ENCODE measurements around the gene KISS1.

KISS1 gene

DNA sequence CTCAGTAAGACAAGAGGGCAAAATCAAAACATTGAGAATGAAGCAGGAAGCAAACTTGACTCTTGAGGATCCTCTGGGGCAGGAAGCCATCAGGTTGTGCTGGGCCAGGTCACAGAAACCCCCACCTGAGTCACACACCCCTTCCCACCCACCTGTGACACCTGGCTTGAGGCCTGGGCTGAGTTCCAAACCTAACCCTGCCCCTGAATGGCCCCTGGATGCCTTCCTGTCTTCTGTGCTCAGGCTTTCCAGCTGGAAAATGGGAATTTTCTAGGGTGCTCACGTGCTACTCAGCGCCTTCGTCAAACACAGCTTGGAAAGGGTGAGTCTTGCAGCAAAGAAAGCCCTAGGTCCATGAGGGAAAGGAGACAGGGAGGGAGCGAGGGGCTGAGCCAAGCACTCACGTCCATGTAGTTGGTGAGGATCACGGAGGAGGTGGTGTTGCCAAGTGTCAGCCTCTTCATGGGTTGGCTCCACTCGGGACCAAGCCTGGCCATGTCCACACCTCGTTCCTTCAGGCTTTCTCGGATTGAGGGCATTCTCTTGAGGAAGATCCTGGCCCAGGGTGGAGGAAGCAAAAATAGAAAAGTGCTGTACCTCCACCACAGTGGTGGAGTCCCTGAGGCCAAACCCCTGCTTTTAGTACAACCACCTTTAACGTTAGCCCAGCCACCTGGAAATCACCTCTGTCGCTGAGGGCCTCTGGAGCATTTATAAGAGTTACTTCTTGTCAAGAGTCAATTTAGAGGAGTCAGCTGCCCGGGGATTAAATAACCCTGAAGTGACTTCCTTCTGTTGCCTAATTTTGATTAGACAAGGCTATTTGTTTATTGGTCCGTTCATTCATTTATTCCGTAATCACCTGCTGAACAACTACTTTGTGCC is 34.4 kb downstream of the KISS1 start:
- WGBS, 2 experiments, result 83 to 85% methylated on average over 14 of the region's 14 CpGs
- no peak overlapping the region for H3K27ac ChIP-seq (ENCODE audit: insufficient read depth, low read depth, low read length, poor library complexity, severe bottlenecking)

DNA sequence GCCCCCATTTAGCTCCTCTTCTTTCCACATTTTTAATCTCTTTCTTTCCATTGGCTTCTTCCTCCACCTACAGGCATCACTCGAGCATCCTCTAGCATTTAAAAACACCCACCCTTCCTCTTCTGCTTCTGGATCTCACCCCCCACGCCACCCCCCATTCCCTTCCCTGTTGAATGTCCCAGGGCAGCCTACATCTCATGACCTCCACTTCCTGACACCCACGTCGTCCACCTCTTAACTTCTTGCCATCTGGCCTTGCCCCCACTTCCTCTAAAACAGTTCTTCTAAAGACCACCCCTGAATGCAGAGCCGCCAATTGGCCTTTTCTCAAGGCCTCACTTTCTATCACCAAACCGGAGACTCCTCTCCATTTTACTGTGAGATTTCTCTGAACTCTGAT is 38.3 kb downstream of the KISS1 start:
- H3K9me3 ChIP-seq (ENCODE audit: control insufficient read depth, low read length), result no peaks in the 10 kb centered on the region
- WGBS, 2 experiments, result 84 to 86% methylated on average over 6 of the region's 6 CpGs
- peaks cover 3% of the 10 kb centered on the region for H3K27me3 ChIP-seq (ENCODE audit: control insufficient read depth, insufficient read depth, low read length, poor library complexity, severe bottlenecking)
- H3K4me3 ChIP-seq (ENCODE audit: insufficient read depth, low read depth, low read length), result no peak overlapping the region
- H3K27ac ChIP-seq (ENCODE audit: insufficient read depth, low read depth, low read length, poor library complexity, severe bottlenecking), result no peak overlapping the region
- no peaks in the 10 kb centered on the region for H3K36me3 ChIP-seq (ENCODE audit: control insufficient read depth, insufficient read depth, low read length)
- no peaks in the 10 kb centered on the region for H3K4me1 ChIP-seq (ENCODE audit: control insufficient read depth, insufficient read depth, low read length)

More for the DNA sequence above, 34.4 kb downstream of the KISS1 start:
- no peaks in the 10 kb centered on the region for H3K9me3 ChIP-seq (ENCODE audit: control insufficient read depth, low read length)
- H3K36me3 ChIP-seq (ENCODE audit: control insufficient read depth, insufficient read depth, low read length), result no peaks in the 10 kb centered on the region
- no peaks in the 10 kb centered on the region for H3K27me3 ChIP-seq (ENCODE audit: control insufficient read depth, insufficient read depth, low read length, poor library complexity, severe bottlenecking)
- no peaks in the 10 kb centered on the region for H3K4me1 ChIP-seq (ENCODE audit: control insufficient read depth, insufficient read depth, low read length)
- no peak overlapping the region for H3K4me3 ChIP-seq (ENCODE audit: insufficient read depth, low read depth, low read length)

GRCh38 chr1:204155881-204156280 is 40.4 kb downstream of the KISS1 start:
- no peak overlapping the region for H3K27ac ChIP-seq (ENCODE audit: insufficient read depth, low read depth, low read length, poor library complexity, severe bottlenecking)
- peaks cover 5% of the 10 kb centered on the region for H3K4me1 ChIP-seq (ENCODE audit: control insufficient read depth, insufficient read depth, low read length)
- H3K9me3 ChIP-seq (ENCODE audit: control insufficient read depth, low read length), result no peaks in the 10 kb centered on the region
- peaks cover 23% of the 10 kb centered on the region for H3K27me3 ChIP-seq (ENCODE audit: control insufficient read depth, insufficient read depth, low read length, poor library complexity, severe bottlenecking)
- H3K36me3 ChIP-seq (ENCODE audit: control insufficient read depth, insufficient read depth, low read length), result no peaks in the 10 kb centered on the region
- H3K4me3 ChIP-seq (ENCODE audit: insufficient read depth, low read depth, low read length), result no peak overlapping the region
- 88 to 90% methylated on average over 10 of the region's 10 CpGs for WGBS, 2 experiments

DNA sequence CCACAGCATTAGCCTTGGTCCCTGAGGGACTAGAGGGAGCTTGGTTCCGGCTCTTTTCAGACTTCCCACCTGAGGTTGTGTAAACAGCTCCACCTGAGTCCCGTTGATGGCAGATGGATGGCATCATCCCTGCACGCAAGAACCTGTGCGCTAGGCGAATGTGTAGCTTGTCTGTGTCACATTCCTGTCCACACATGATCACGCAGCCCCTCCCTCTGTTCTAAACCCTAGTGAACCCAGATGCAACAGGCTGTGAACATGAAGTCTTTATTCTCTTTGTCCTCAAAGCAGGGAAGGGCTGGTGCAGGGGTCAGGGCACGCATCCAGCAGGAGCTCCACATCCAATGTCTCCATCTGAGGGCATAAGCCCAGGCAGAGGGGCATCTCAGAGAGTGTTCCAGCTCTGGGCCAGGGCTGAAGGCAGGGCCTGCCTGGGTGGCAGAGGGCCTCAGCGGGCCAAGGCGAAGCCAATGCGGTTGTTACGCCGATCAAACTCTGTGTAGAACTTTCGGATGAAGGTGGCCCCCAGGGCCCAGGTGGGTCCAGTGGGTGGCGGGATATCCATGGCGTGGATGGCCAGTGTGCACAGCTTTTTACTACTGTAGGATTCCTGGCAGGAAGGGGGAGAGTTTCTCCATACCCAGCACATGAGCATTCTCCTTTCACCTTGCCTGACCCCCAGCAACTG is 41.6 kb downstream of the KISS1 start:
- peaks cover 7% of the 10 kb centered on the region for H3K4me1 ChIP-seq (ENCODE audit: control insufficient read depth, insufficient read depth, low read length)
- no peaks in the 10 kb centered on the region for H3K9me3 ChIP-seq (ENCODE audit: control insufficient read depth, low read length)
- 93 to 96% methylated on average over 15 of the region's 15 CpGs for WGBS, 2 experiments
- peaks cover 32% of the 10 kb centered on the region for H3K27me3 ChIP-seq (ENCODE audit: control insufficient read depth, insufficient read depth, low read length, poor library complexity, severe bottlenecking)
- no peak overlapping the region for H3K4me3 ChIP-seq (ENCODE audit: insufficient read depth, low read depth, low read length)
- H3K27ac ChIP-seq (ENCODE audit: insufficient read depth, low read depth, low read length, poor library complexity, severe bottlenecking), result no peak overlapping the region
- H3K36me3 ChIP-seq (ENCODE audit: control insufficient read depth, insufficient read depth, low read length), result no peaks in the 10 kb centered on the region

- H3K4me1 ChIP-seq (ENCODE audit: control insufficient read depth, insufficient read depth, low read length), result peaks cover 7% of the 10 kb centered on the region
- H3K27ac ChIP-seq (ENCODE audit: insufficient read depth, low read depth, low read length, poor library complexity, severe bottlenecking), result no peak overlapping the region
- no peaks in the 10 kb centered on the region for H3K9me3 ChIP-seq (ENCODE audit: control insufficient read depth, low read length)
- peaks cover 32% of the 10 kb centered on the region for H3K27me3 ChIP-seq (ENCODE audit: control insufficient read depth, insufficient read depth, low read length, poor library complexity, severe bottlenecking)
- WGBS, 2 experiments, result 92% methylated on average over 5 of the region's 5 CpGs
- H3K36me3 ChIP-seq (ENCODE audit: control insufficient read depth, insufficient read depth, low read length), result no peaks in the 10 kb centered on the region
- no peak overlapping the region for H3K4me3 ChIP-seq (ENCODE audit: insufficient read depth, low read depth, low read length)
Observed at GRCh38 chr1:204153667-204154066, 42.6 kb downstream of the KISS1 start.

- H3K27me3 ChIP-seq (ENCODE audit: control insufficient read depth, insufficient read depth, low read length, poor library complexity, severe bottlenecking), result peaks cover 32% of the 10 kb centered on the region
- 39 to 42% methylated on average over 24 to 25 of the region's 25 CpGs for WGBS, 2 experiments
- no peaks in the 10 kb centered on the region for H3K36me3 ChIP-seq (ENCODE audit: control insufficient read depth, insufficient read depth, low read length)
- H3K4me3 ChIP-seq (ENCODE audit: insufficient read depth, low read depth, low read length), result peak overlapping the region; percentile 56
- no peak overlapping the region for H3K27ac ChIP-seq (ENCODE audit: insufficient read depth, low read depth, low read length, poor library complexity, severe bottlenecking)
- peaks cover 14% of the 10 kb centered on the region for H3K4me1 ChIP-seq (ENCODE audit: control insufficient read depth, insufficient read depth, low read length)
- H3K9me3 ChIP-seq (ENCODE audit: control insufficient read depth, low read length), result no peaks in the 10 kb centered on the region
Observed at GRCh38 chr1:204152310-204153044, 43.8 kb downstream of the KISS1 start.

DNA sequence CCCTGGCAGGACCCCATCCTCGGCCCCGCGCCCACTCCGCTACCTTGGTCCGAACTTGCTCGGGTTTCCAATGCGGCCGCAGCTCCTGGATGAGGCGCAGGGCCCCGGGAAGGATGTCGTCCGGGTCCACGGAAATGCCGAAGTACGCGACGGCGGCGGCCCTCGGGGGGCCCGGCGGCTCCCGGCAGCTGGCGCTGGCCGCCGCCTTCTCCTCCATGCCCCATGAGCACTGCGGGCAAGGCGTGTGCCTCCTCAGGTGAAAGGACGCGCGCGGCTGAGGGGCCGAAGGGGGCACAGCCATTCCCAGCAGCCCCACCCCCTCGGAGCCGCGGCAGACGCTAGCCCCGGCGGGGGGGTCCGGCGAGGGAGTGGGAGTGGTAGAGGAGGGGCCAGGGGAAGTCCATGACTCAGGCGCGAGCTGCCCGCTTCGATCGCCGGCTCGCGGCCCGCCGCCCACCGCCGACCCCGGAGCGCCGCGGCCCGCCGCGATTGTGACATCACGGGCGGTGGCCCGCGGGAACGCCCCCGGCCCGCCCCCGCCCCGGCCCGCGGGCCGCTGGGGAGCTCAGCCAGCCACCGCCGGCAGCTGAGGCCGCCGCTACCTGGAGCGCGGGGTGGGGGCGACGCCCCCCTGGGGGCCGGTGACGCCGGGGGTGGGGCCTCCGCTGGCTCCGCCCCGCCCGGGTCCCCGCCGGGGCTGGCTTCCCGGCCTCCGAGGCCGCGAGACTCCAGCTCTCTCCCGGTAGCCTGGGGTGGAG is 44.6 kb downstream of the KISS1 start, which contains the start of gene ETNK2:
TSS of gene ETNK2 (minus strand) at position 493 of the 758 bp plus-strand sequence. CDS start at position 301, 192 bp downstream.
- H3K4me1 ChIP-seq (ENCODE audit: control insufficient read depth, insufficient read depth, low read length), result peaks cover 21% of the 10 kb centered on the region
- H3K27me3 ChIP-seq (ENCODE audit: control insufficient read depth, insufficient read depth, low read length, poor library complexity, severe bottlenecking), result peaks cover 32% of the 10 kb centered on the region
- no peaks in the 10 kb centered on the region for H3K9me3 ChIP-seq (ENCODE audit: control insufficient read depth, low read length)
- H3K4me3 ChIP-seq (ENCODE audit: insufficient read depth, low read depth, low read length), result peak within 1 kb of the TSS; percentile 56
- H3K36me3 ChIP-seq (ENCODE audit: control insufficient read depth, insufficient read depth, low read length), result no peaks in the 10 kb centered on the region
- 0 to 1% methylated on average over 94 of the region's 94 CpGs for WGBS, 2 experiments
- no peak within 1 kb of the TSS for H3K27ac ChIP-seq (ENCODE audit: insufficient read depth, low read depth, low read length, poor library complexity, severe bottlenecking)

DNA sequence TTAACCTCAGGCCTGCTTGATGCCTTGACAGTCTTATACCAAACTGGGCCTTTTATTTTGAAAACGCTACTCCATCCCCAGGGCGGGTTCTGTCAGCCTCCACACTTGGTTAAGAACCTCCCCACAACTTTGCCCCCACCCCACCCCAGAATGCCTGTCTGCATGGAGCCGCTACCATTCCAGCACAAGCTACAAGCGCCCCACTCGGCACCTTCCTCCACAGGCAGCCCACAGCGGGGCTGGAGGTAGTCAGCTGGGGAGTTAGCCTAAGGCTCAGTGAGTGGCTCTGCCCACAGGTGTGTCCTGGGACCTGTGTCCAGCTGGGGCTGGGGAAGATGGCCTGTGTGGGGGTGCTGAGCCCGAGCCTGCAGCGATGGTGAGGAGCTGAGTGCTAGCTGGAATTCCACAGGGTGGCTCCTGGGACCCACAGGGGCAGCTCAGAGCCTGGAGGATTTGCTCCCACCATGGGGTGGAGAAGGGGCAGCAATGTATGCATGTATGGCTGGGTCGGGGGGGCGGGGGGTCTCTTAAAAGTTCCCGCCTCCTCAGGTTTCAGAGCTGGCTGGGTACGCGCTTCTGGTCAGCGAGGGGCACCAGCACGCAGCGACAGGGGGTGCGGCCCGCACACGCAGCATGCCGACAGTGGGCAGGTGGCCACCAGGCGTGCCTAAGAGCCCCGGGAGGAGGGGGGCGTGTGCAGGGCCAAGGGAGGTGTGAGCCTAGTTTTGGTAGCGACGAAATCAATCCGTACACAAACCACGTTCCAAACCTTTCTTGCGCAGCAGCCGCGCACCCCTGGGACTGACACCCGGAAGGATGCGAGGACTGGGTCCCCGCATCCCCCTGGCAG is 45.4 kb downstream of the KISS1 start:
- H3K27me3 ChIP-seq (ENCODE audit: control insufficient read depth, insufficient read depth, low read length, poor library complexity, severe bottlenecking), result peaks cover 37% of the 10 kb centered on the region
- H3K4me3 ChIP-seq (ENCODE audit: insufficient read depth, low read depth, low read length), result peak overlapping the region; percentile 56
- H3K9me3 ChIP-seq (ENCODE audit: control insufficient read depth, low read length), result no peaks in the 10 kb centered on the region
- peaks cover 22% of the 10 kb centered on the region for H3K4me1 ChIP-seq (ENCODE audit: control insufficient read depth, insufficient read depth, low read length)
- no peaks in the 10 kb centered on the region for H3K36me3 ChIP-seq (ENCODE audit: control insufficient read depth, insufficient read depth, low read length)
- no peak overlapping the region for H3K27ac ChIP-seq (ENCODE audit: insufficient read depth, low read depth, low read length, poor library complexity, severe bottlenecking)
- WGBS, 2 experiments, result 15 to 16% methylated on average over 33 of the region's 33 CpGs

Data from ectodermal cell (in vitro differentiated cells).